ENCODE results near the gene TEX13B.

GRCh38 chrX:107935664-107936433, 46.3 kb downstream of the TEX13B start:
- TF ChIP-seq, protein P1, sequence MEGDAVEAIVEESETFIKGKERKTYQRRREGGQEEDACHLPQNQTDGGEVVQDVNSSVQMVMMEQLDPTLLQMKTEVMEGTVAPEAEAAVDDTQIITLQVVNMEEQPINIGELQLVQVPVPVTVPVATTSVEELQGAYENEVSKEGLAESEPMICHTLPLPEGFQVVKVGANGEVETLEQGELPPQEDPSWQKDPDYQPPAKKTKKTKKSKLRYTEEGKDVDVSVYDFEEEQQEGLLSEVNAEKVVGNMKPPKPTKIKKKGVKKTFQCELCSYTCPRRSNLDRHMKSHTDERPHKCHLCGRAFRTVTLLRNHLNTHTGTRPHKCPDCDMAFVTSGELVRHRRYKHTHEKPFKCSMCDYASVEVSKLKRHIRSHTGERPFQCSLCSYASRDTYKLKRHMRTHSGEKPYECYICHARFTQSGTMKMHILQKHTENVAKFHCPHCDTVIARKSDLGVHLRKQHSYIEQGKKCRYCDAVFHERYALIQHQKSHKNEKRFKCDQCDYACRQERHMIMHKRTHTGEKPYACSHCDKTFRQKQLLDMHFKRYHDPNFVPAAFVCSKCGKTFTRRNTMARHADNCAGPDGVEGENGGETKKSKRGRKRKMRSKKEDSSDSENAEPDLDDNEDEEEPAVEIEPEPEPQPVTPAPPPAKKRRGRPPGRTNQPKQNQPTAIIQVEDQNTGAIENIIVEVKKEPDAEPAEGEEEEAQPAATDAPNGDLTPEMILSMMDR (IDR thresholded peaks at IDR 0.05), result no peak
- TF ChIP-seq POLR2AphosphoS5 (IDR thresholded peaks at IDR 0.05), result no peak
- no peak for TF ChIP-seq POLR2A (IDR thresholded peaks at IDR 0.05)
